HepG2 (cell line): ENCODE data around the gene PALMD. TPM values are rescaled to one million over a fixed set of nuclear protein-coding genes. Genes with fewer than 3 reads are reported as not detected.

Experiments
- ARID2 ChIP-seq: sonication (generic); formaldehyde crosslinking; IDR thresholded peaks from 2 replicates; pipeline ENCODE4 v1.8.1; 2022; ENCODE audit warnings: mild to moderate bottlenecking, missing genetic modification reagents, borderline replicate concordance
- ARID3A ChIP-seq: IDR thresholded peaks from 2 replicates; pipeline ENCODE4 v1.6.1; 2012; ENCODE audit warnings: low read depth, low read length, improper control_type of control experiment
- ARNTL ChIP-seq: sonication (generic); formaldehyde crosslinking; IDR thresholded peaks from 2 replicates; pipeline ENCODE4 v1.4.0; 2020; ENCODE audit warnings: mild to moderate bottlenecking, missing genetic modification reagents
- ATF4 ChIP-seq, 2 experiments: fragments of 450-650 bp in 1 of 2; sonication (generic) in 1 of 2; formaldehyde crosslinking; IDR thresholded peaks; 2 replicates each; pipeline versions ENCODE4 v1.5.0 to v1.8.0; 2020 to 2022; ENCODE audit warnings: mild to moderate bottlenecking in 1 of 2, missing genetic modification reagents in 1 of 2
- ATF7-NPFF ChIP-seq: sonication (generic); formaldehyde crosslinking; IDR thresholded peaks from 2 replicates; pipeline ENCODE4 v1.8.1; 2023; ENCODE audit warnings: mild to moderate bottlenecking, low read depth, missing genetic modification reagents, moderate library complexity
- BCL3 ChIP-seq: sonication (generic); formaldehyde crosslinking; IDR thresholded peaks from 2 replicates; pipeline ENCODE4 v1.5.1; 2020; ENCODE audit warnings: mild to moderate bottlenecking, missing genetic modification reagents, moderate library complexity
- SCMH1 ChIP-seq: sonication (generic); formaldehyde crosslinking; IDR thresholded peaks from 2 replicates; pipeline ENCODE4 v1.9.0; 2021; ENCODE audit warnings: missing genetic modification reagents, mild to moderate bottlenecking, borderline replicate concordance
- THRA ChIP-seq: sonication (generic); formaldehyde crosslinking; IDR thresholded peaks from 2 replicates; pipeline ENCODE4 v1.4.0; 2020; ENCODE audit warnings: missing genetic modification reagents, borderline replicate concordance
- YEATS4 ChIP-seq: sonication (generic); formaldehyde crosslinking; IDR thresholded peaks from 2 replicates; pipeline ENCODE4 v1.4.0; 2020; ENCODE audit warnings: missing genetic modification reagents, borderline replicate concordance
- ZBTB49 ChIP-seq: sonication (generic); formaldehyde crosslinking; IDR thresholded peaks from 2 replicates; pipeline ENCODE4 v1.4.0; 2020; ENCODE audit warnings: missing genetic modification reagents, borderline replicate concordance
- ZNF235 ChIP-seq: sonication (generic); formaldehyde crosslinking; IDR thresholded peaks from 2 replicates; pipeline ENCODE4 v1.8.1; 2023; ENCODE audit warnings: mild to moderate bottlenecking, missing genetic modification reagents, borderline replicate concordance
- ZNF331 ChIP-seq: sonication (generic); formaldehyde crosslinking; IDR thresholded peaks from 2 replicates; pipeline ENCODE4 v1.4.0; 2020; ENCODE audit warnings: missing genetic modification reagents
- ZNF337 ChIP-seq: sonication (generic); formaldehyde crosslinking; IDR thresholded peaks from 2 replicates; pipeline ENCODE4 v1.5.1; 2020; ENCODE audit warnings: missing genetic modification reagents, low read depth, mild to moderate bottlenecking, borderline replicate concordance
- ZNF768 ChIP-seq: sonication (generic); formaldehyde crosslinking; IDR thresholded peaks from 2 replicates; pipeline ENCODE4 v1.4.0; 2020; ENCODE audit warnings: missing genetic modification reagents
- polyA plus RNA-seq, 8 experiments: library from polyadenylated mRNA; depleted of rRNA in 3 of 8; stranded (reverse) in 7 of 8; unstranded in 1 of 8; fragments of >200 nt; fragmentation: Illumina TruSeq in 4 of 8; extraction: Trizol in 4 of 8; gene quantifications; 2 replicates each; pipeline versions ENCODE4 v1.2.1 to v1.2.3, GENCODE V29; 2011 to 2016; ENCODE audit warnings: low read depth in 4 of 8, missing spikeins in 1 of 8, mixed read lengths in 1 of 8; ENCODE audit not compliant: insufficient read depth in 1 of 8
- total RNA-seq, 5 experiments: library from RNA; depleted of rRNA; stranded (reverse); fragments of >200 nt; fragmentation: Illumina TruSeq; extraction: Trizol; gene quantifications; 2 replicates each; pipeline ENCODE4 v1.2.3, GENCODE V29; 2016; ENCODE audit warnings: low read depth in 1 of 5

PALMD gene
- total and polyA plus RNA-seq, 2 of the 13 experiments (the other 11 are each of a cell fraction or from before 2014, with no cell fraction given): 5.5 to 31.1 TPM

- TF ChIP-seq ZNF331 (CRISPR knock-in tag): 0 out of 2 replicates have a peak, but pooled peaks have one; percentile 46
- TF ChIP-seq ZNF337 (CRISPR knock-in tag): no peak
- TF ChIP-seq YEATS4: no peak
- no peak for TF ChIP-seq ATF4 (CRISPR knock-in tag; IDR thresholded peaks at IDR 0.05)
- no peak for TF ChIP-seq ATF7-NPFF (CRISPR knock-in tag)
- TF ChIP-seq ZNF768: no peak
- 0 out of 2 replicates have a peak, but pooled peaks have one; percentile 8 for TF ChIP-seq THRA (CRISPR knock-in tag)
- TF ChIP-seq ARID3A: peak; percentile 36; the same call in 1 of the 2 replicates
- TF ChIP-seq ARID2 (CRISPR knock-in tag): no peak
- no peak for TF ChIP-seq ZBTB49 (CRISPR knock-in tag)
- no peak for TF ChIP-seq BCL3 (CRISPR knock-in tag)
- TF ChIP-seq ARNTL (CRISPR knock-in tag): 0 out of 2 replicates have a peak, but pooled peaks have one; percentile 37
- TF ChIP-seq ZNF235 (CRISPR knock-in tag): no peak
- no peak for TF ChIP-seq SCMH1 (CRISPR knock-in tag)
Observed at GRCh38 chr1:99738858-99739465, 93.0 kb downstream of the PALMD start (continued).
